Thoracic aorta (tissue), 2 donors: ENCODE results near the gene RAD23A. TPM values are rescaled to one million over a fixed set of nuclear protein-coding genes. Genes with fewer than 3 reads are reported as not detected.

Experiments used
- ATAC-seq: fragments of 150-250 bp; one replicate; pipeline ENCODE4 v1.8.0; 2017; ENCODE audit warnings: low read depth; ENCODE audit not compliant: insufficient number of reproducible peaks, low FRiP score
- DNase-seq: peaks from one replicate; pipeline ENCODE4 v3.0.0-alpha.2; 2020; ENCODE audit warnings: low spot score
- H3K27ac ChIP-seq, 2 donors: fragments of 200-600 bp; sonication (generic); 1 replicate in 1 of 2; 2 replicates in 1 of 2; pipeline ENCODE4 v1.5.1; 2016; ENCODE audit warnings: mild to moderate bottlenecking in 2 of 2, moderate library complexity in 2 of 2
- H3K27me3 ChIP-seq: fragments of 200-600 bp; sonication (generic); replicated peaks from 2 replicates; pipeline ENCODE4 v1.6.0; 2016; ENCODE audit warnings: mild to moderate bottlenecking; ENCODE audit not compliant: insufficient read depth
- H3K36me3 ChIP-seq: fragments of 200-600 bp; sonication (generic); one replicate; pipeline ENCODE4 v1.5.1; 2016
- H3K4me1 ChIP-seq, 2 donors: fragments of 200-600 bp; sonication (generic); 1 replicate in 1 of 2; 2 replicates in 1 of 2; pipeline versions ENCODE4 v1.5.1 to v1.6.0; 2016; ENCODE audit warnings: low read depth in 2 of 2, mild to moderate bottlenecking in 1 of 2; ENCODE audit not compliant: control insufficient read depth in 1 of 2
- H3K4me3 ChIP-seq: fragments of 200-600 bp; sonication (generic); 2 replicates; pipeline ENCODE4 v1.5.1; 2016; ENCODE audit warnings: mild to moderate bottlenecking
- H3K9me3 ChIP-seq: fragments of 200-600 bp; sonication (generic); 2 replicates; pipeline ENCODE4 v1.5.1; 2016
- total RNA-seq, 2 donors: library from RNA; depleted of rRNA; stranded (reverse); fragments of >200 nt; gene quantifications; one replicate each; pipeline versions ENCODE4 v1.1.0 to v1.2.3, GENCODE V29; 2016
- TF ChIP-seq, protein P1 (sequence below): fragments of 200-600 bp; sonication (generic); IDR thresholded peaks from one replicate; pipeline ENCODE4 v1.5.1; 2019; ENCODE audit warnings: antibody characterized with exemption

Gene RAD23A
- total RNA-seq, 2 donors from 2014 or later = 116 to 130 TPM

DNA sequence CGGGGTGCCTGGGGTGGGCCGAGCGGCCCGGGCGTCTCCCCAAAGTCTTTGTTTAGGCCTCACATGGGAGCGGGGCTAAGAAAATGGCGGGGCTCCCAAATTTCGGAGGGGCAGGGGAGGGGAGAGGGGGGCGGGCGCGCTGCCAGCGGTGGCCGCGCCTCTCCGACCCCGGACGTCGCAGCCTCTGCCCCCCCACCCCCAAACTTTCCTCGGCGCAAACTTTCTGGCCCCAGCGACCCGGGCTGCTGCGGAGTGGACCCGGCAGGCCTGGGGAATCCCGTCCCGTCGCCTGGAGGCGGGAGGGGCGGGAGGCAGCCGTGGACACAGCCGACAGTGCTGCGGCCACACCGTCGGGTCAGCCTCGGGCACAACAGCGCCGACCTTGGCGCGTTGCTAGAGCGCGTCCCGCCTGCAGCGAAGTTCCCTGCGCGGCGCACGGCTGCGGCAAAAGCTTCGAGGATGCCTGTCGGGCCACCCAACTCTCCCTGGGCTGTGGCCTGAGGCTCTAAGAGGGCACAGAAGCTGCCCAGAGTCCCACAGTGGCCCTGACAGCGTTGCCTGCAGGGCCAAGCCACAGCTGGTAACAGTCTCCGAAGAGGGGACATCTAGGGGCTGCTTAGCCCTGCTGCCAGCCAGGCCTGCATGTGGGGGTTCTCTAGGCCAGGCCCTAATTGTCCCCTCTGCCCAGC, 50.9 kb downstream of the RAD23A start:
- Histone ChIP-seq H3K27me3 (no peaks in the 10 kb centered on the region), H3K4me1 (peaks cover 12 to 49% of the 10 kb centered on the region in 2 donors), H3K36me3 (no peaks in the 10 kb centered on the region), H3K27ac (peak overlapping the region; percentile 94 to 99), H3K9me3 (no peaks in the 10 kb centered on the region), H3K4me3 (peak overlapping the region; percentile 93)
- TF ChIP-seq, protein P1, sequence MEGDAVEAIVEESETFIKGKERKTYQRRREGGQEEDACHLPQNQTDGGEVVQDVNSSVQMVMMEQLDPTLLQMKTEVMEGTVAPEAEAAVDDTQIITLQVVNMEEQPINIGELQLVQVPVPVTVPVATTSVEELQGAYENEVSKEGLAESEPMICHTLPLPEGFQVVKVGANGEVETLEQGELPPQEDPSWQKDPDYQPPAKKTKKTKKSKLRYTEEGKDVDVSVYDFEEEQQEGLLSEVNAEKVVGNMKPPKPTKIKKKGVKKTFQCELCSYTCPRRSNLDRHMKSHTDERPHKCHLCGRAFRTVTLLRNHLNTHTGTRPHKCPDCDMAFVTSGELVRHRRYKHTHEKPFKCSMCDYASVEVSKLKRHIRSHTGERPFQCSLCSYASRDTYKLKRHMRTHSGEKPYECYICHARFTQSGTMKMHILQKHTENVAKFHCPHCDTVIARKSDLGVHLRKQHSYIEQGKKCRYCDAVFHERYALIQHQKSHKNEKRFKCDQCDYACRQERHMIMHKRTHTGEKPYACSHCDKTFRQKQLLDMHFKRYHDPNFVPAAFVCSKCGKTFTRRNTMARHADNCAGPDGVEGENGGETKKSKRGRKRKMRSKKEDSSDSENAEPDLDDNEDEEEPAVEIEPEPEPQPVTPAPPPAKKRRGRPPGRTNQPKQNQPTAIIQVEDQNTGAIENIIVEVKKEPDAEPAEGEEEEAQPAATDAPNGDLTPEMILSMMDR = no peak
- DNase-seq (no peak), ATAC-seq (no peak)

DNA sequence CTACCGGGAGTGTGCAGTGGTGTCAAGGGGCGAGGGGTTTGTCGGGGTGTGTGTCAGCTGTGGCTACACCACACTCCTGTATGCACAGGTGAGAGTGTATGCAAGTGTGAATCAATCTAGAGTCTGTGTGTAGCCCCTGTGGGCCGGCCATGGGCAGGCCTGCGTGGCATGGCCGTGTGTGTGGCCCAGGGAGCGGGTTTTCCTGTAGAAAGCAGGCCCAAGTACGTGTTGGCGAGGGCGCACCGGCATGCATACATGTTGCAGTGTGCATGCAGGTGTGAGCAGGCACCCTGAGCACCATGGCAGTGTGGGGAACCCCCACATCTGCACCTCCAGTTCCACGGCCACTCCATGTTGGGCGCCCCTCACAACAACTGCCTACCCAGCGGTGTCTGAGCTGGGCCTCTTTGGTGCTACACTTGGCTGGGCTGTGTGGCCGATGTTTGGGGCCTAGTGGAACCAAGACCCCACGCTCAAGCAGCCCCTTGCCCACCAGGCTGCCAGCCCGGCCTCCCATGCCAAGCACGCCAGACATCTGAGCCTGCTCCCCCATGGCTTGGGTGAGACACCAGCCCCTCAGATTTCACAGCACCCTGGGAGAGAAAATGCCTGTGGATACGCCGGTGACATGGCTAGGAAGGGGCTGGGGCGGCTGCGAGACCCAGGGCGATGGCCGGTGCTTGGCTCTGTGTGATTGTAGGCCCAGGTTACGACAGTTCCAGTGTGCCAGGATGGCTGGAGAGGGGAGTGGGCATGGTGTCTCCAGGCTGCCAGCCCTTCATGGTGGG, 51.7 kb downstream of the RAD23A start:
- Histone ChIP-seq H3K9me3 (no peaks in the 10 kb centered on the region), H3K4me3 (peak overlapping the region; percentile 93), H3K4me1 (peaks cover 12 to 52% of the 10 kb centered on the region in 2 donors), H3K27me3 (no peaks in the 10 kb centered on the region), H3K27ac (peak overlapping the region; percentile 94 to 99), H3K36me3 (no peaks in the 10 kb centered on the region)
- TF ChIP-seq, protein P1 = no peak
- DNase-seq = no peak
- ATAC-seq = no peak

DNA sequence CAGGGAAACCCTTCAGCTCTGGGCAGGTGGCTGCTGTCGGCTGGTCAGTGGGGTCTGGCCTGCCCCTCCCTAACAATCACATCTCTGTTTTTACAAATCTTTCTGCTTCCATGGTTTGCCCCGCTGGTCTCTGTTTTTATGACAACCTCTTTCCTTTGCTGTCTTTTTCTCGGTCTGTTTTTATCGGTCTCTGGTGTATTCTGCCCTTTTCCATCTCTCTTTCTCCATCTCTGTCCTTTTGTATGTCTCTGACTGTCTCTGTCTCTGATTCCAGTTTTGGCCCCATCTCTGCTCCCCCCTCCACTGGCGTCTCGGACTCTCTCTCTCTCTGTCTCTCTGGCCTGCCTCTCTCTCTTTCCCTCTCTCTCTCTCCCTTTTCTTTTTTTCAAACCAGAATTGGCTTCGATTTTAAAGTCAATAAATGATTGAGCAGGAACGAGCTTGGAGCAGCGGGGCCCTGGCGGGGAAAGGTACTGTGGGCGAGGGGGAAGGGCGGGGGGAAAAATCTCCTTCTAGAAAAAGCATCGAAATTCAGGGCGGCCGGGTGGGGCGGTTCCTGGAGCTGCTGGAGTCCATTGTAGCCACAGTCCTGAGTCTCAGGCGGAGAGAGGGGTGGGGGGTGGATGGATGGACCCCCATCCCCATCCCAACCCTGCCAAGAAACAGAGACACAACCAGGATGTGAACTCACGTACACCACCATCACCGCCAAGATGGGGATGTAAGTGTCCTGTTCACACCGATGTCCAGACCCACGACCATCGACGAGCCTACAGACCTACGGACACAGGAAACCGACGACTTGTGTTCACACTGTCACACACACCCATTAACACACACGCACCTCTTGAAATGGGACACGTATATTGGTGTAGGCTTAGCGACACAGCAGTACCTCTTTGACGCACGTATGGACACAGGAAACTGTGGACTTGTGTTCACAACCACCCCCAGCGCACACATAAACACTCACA, 52.6 kb downstream of the RAD23A start:
- no peaks in the 10 kb centered on the region for H3K9me3 ChIP-seq
- peak overlapping the region; percentile 94 to 99 for H3K27ac ChIP-seq
- H3K36me3 ChIP-seq = no peaks in the 10 kb centered on the region
- H3K4me3 ChIP-seq = peak overlapping the region; percentile 93
- TF ChIP-seq, protein P1 = no peak
- H3K4me1 ChIP-seq = peaks cover 17 to 59% of the 10 kb centered on the region in 2 donors
- H3K27me3 ChIP-seq = no peaks in the 10 kb centered on the region
- ATAC-seq (no peak), DNase-seq (no peak)

DNA sequence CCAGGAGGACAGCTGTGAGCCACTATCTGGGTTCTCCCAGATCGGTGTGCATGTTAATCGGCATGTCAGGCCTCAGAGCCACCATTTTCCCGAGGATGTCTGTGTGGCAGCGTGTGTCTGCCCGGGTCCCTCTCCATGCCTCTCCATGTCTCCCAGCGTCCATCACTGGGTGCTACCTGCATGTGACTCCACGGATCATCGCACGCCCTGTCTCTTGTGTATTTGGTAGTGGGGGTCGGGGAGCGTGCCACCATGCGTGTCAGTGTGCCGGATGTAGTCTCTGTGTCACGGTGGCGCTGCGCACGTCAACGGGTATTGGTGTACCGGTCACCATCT, 55.5 kb downstream of the RAD23A start:
- TF ChIP-seq, protein P1 = no peak
- peak overlapping the region; percentile 73 for H3K4me3 ChIP-seq
- no peak for DNase-seq
- H3K27ac ChIP-seq = peak overlapping the region; percentile 97 to 99
- H3K36me3 ChIP-seq = no peaks in the 10 kb centered on the region
- no peak for ATAC-seq
- H3K4me1 ChIP-seq = peaks cover 33 to 88% of the 10 kb centered on the region in 2 donors
- H3K9me3 ChIP-seq = no peaks in the 10 kb centered on the region
- no peaks in the 10 kb centered on the region for H3K27me3 ChIP-seq
